Loucy (cell line): Measurements from ENCODE around the gene KLHDC10.

Source experiments
- CTCF ChIP-seq: fragments of 200-600 bp; sonication (generic); conservative IDR thresholded peaks from 2 replicates; pipeline ENCODE4 v1.5.1; 2014; ENCODE audit warnings: mild to moderate bottlenecking, antibody characterized with exemption, low read length
- EZH2phosphoT487 ChIP-seq: fragments of 200-600 bp; IDR thresholded peaks from 2 replicates; pipeline ENCODE4 v1.6.1; 2018; ENCODE audit warnings: antibody characterized with exemption, mild to moderate bottlenecking, moderate library complexity, borderline replicate concordance

- TF ChIP-seq CTCF (no peak), EZH2phosphoT487 (no peak)
Measured at GRCh38 chr7:130048906-130049305, 21.4 kb upstream of the KLHDC10 start.
